HEK293 (cell line): ENCODE measurements around the gene CAMKMT.

Experiments used
- GLI2 ChIP-seq: fragments of 450-650 bp; formaldehyde crosslinking; IDR thresholded peaks from 2 replicates; pipeline ENCODE4; 2017; ENCODE audit warnings: missing biosample characterization, missing genetic modification characterization, low read depth, borderline replicate concordance
- ZNF23 ChIP-seq: fragments of 450-650 bp; formaldehyde crosslinking; IDR thresholded peaks from 2 replicates; pipeline ENCODE4 v1.5.1; 2016; ENCODE audit warnings: missing biosample characterization, missing genetic modification characterization, borderline replicate concordance
- ZNF571 ChIP-seq: fragments of 450-650 bp; formaldehyde crosslinking; IDR thresholded peaks from 2 replicates; pipeline ENCODE4 v1.5.0; 2017; ENCODE audit warnings: missing biosample characterization, missing genetic modification characterization
- TF ChIP-seq, protein P1 (sequence below): fragments of 450-650 bp; formaldehyde crosslinking; IDR thresholded peaks from 2 replicates; pipeline ENCODE4 v1.5.1; 2016; ENCODE audit warnings: missing biosample characterization, missing genetic modification characterization
- TF ChIP-seq, protein P2 (sequence below): fragments of 450-650 bp; formaldehyde crosslinking; IDR thresholded peaks from 2 replicates; pipeline ENCODE4 v1.5.1; 2017; ENCODE audit warnings: missing biosample characterization, missing genetic modification characterization
- TF ChIP-seq, protein P3 (sequence below): fragments of 450-650 bp; formaldehyde crosslinking; IDR thresholded peaks from 2 replicates; pipeline ENCODE4 v1.5.1; 2017; ENCODE audit warnings: missing biosample characterization, mild to moderate bottlenecking, missing genetic modification characterization, moderate library complexity

DNA sequence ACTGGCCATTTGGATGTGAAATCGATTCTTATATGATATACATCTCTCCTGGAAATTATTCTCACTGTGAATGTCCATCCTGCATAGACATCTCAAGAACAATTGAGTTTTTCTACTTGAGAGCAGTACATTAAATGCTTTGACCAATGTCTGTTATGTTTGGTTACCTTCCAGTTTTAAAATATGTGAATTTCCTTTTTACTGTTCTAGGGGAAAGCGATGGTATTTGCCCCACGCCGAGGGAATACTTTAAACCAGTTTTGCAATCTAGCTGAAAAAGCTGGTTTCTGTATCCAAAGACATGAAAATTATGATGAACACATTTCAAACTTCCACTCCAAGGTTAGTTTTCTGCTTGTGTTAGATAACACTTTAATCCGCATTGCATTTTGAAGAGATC lies 404.5 kb downstream of the CAMKMT start:
- TF ChIP-seq, protein P1, sequence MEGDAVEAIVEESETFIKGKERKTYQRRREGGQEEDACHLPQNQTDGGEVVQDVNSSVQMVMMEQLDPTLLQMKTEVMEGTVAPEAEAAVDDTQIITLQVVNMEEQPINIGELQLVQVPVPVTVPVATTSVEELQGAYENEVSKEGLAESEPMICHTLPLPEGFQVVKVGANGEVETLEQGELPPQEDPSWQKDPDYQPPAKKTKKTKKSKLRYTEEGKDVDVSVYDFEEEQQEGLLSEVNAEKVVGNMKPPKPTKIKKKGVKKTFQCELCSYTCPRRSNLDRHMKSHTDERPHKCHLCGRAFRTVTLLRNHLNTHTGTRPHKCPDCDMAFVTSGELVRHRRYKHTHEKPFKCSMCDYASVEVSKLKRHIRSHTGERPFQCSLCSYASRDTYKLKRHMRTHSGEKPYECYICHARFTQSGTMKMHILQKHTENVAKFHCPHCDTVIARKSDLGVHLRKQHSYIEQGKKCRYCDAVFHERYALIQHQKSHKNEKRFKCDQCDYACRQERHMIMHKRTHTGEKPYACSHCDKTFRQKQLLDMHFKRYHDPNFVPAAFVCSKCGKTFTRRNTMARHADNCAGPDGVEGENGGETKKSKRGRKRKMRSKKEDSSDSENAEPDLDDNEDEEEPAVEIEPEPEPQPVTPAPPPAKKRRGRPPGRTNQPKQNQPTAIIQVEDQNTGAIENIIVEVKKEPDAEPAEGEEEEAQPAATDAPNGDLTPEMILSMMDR (tag by site-specific recombination) = no peak
- TF ChIP-seq, protein P2, sequence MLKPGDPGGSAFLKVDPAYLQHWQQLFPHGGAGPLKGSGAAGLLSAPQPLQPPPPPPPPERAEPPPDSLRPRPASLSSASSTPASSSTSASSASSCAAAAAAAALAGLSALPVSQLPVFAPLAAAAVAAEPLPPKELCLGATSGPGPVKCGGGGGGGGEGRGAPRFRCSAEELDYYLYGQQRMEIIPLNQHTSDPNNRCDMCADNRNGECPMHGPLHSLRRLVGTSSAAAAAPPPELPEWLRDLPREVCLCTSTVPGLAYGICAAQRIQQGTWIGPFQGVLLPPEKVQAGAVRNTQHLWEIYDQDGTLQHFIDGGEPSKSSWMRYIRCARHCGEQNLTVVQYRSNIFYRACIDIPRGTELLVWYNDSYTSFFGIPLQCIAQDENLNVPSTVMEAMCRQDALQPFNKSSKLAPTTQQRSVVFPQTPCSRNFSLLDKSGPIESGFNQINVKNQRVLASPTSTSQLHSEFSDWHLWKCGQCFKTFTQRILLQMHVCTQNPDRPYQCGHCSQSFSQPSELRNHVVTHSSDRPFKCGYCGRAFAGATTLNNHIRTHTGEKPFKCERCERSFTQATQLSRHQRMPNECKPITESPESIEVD (tag by site-specific recombination) = no peak
- TF ChIP-seq ZNF23 (tag by site-specific recombination) (no peak), ZNF571 (tag by site-specific recombination) (no peak), GLI2 (no peak)
- TF ChIP-seq, protein P3, sequence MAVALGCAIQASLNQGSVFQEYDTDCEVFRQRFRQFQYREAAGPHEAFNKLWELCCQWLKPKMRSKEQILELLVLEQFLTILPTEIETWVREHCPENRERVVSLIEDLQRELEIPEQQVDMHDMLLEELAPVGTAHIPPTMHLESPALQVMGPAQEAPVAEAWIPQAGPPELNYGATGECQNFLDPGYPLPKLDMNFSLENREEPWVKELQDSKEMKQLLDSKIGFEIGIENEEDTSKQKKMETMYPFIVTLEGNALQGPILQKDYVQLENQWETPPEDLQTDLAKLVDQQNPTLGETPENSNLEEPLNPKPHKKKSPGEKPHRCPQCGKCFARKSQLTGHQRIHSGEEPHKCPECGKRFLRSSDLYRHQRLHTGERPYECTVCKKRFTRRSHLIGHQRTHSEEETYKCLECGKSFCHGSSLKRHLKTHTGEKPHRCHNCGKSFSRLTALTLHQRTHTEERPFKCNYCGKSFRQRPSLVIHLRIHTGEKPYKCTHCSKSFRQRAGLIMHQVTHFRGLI (tag by site-specific recombination) = no peak
